ENCODE results near the gene WDR86. TPM values are rescaled to one million over a fixed set of nuclear protein-coding genes. Genes with fewer than 3 reads are reported as not detected.

The WDR86 gene
- total and polyA plus RNA-seq, 2 of the 4 experiments (the other 2 are of a cell fraction): not detected

- dilution Hi-C loops (cut with HindIII; ENCODE audit: low sequenced_read_pairs, unreplicated experiment) (no loop called here), in situ Hi-C loops (cut with MboI; ENCODE audit: low sequenced_read_pairs) (no loop called here), intact Hi-C loops (cut with micrococcal nuclease) (no loop called here)
- Histone ChIP-seq H2BK120ac (ENCODE audit: low read depth, low read length) (no peak overlapping the region), H3K4me1 (ENCODE audit: control insufficient read depth, insufficient read depth, low read length) (no peaks in the 10 kb centered on the region), H3K23ac (ENCODE audit: low read depth, low read length) (no peak overlapping the region), H2BK15ac (ENCODE audit: low read depth, low read length) (no peak overlapping the region), H3K4me2 (ENCODE audit: low read depth, low read length) (no peak overlapping the region), H2AFZ (replicated peaks; ENCODE audit: low read length, poor library complexity) (peak overlapping the region; percentile 33), H3K56ac (ENCODE audit: extremely low read depth, insufficient read depth, low read length) (no peak overlapping the region), H3K27me3 (ENCODE audit: control insufficient read depth, insufficient read depth, low read length) (peaks cover 22% of the 10 kb centered on the region), H3K4ac (ENCODE audit: low read depth, low read length) (no peak overlapping the region), H3K79me1 (ENCODE audit: low read depth in 1 of 2, low read length in 2 of 2) (no peaks in the 10 kb centered on the region), H3K4me3 (ENCODE audit: insufficient read depth, low read depth, low read length) (no peak overlapping the region), H3K14ac (replicated peaks; ENCODE audit: low read depth, low read length) (no peak overlapping the region), H4K8ac (ENCODE audit: low read depth in 2 of 2, low read length in 2 of 2) (no peak overlapping the region), H4K91ac (ENCODE audit: insufficient read depth, low read depth, low read length) (no peak overlapping the region), H3K18ac (ENCODE audit: low read depth, low read length) (no peak overlapping the region), H3K9ac (ENCODE audit: low read depth, low read length) (no peak overlapping the region), H2BK5ac (ENCODE audit: low read depth, low read length, poor library complexity, severe bottlenecking) (no peak overlapping the region), H3K27ac (ENCODE audit: insufficient read depth, low read length) (no peak overlapping the region), H3K9me1 (ENCODE audit: insufficient read depth, low read length) (no peaks in the 10 kb centered on the region), H4K5ac (ENCODE audit: low read depth, low read length) (no peak overlapping the region), H3K36me3 (ENCODE audit: control insufficient read depth, insufficient read depth, low read length) (no peaks in the 10 kb centered on the region), H2BK20ac (ENCODE audit: low read depth, low read length) (no peak overlapping the region), H3K9me3 (ENCODE audit: control insufficient read depth, insufficient read depth, low read length) (no peaks in the 10 kb centered on the region), H2AK9ac (replicated peaks; ENCODE audit: low read depth, low read length, poor library complexity) (no peak overlapping the region), H4K20me1 (ENCODE audit: insufficient read depth, low read length) (no peaks in the 10 kb centered on the region), H2AK5ac (ENCODE audit: low read depth, low read length) (no peak overlapping the region)
- BruUV-seq (replicated peaks): no TSS peak
- no peak for ATAC-seq (ENCODE audit: low read depth)
- TF ChIP-seq MAFK (IDR thresholded peaks at IDR 0.05; ENCODE audit: low read depth, low read length) (no peak), SMC3 (IDR thresholded peaks at IDR 0.05; ENCODE audit: low read depth, low read length) (no peak), CTCF (conservative IDR thresholded peaks at IDR 0.05; ENCODE audit: low read depth, low read length) (no peak), CHD1 (IDR thresholded peaks at IDR 0.05; ENCODE audit: low read depth, low read length) (no peak), USF2 (IDR thresholded peaks at IDR 0.05; ENCODE audit: low read depth, low read length) (no peak), RCOR1 (IDR thresholded peaks at IDR 0.05; ENCODE audit: insufficient replicate concordance, low read length) (no peak), RFX5 (IDR thresholded peaks at IDR 0.05; ENCODE audit: low read depth, low read length) (no peak), MAZ (IDR thresholded peaks at IDR 0.05; ENCODE audit: borderline replicate concordance, low read depth, low read length) (no peak), NFE2L2 (IDR thresholded peaks at IDR 0.05; ENCODE audit: low read depth, low read length) (no peak), RAD21 (IDR thresholded peaks at IDR 0.05; ENCODE audit: low read length) (no peak), BHLHE40 (IDR thresholded peaks at IDR 0.05; ENCODE audit: low read depth, low read length) (no peak), ELK1 (IDR thresholded peaks at IDR 0.05; ENCODE audit: borderline replicate concordance, low read depth, low read length) (no peak), FOS (IDR thresholded peaks at IDR 0.05; ENCODE audit: low read depth, low read length) (no peak)
- no peak for DNase-seq
- 89% methylated on average over 14 of the region's 35 CpGs; no CpG with 5 or more reads in 1 of the 2 experiments for WGBS, 2 experiments (ENCODE audit: extremely low coverage in 2 of 2, insufficient read length in 1 of 2)
- ChIA-PET CTCF (no interaction called here), POLR2A (ENCODE audit: unreplicated experiment) (no interaction called here)
These were observed 15.5 kb downstream of the WDR86 start for GRCh38 chr7:151394076-151395035.
